Right lobe of liver (tissue), 4 donors: ENCODE data around the gene BASP1.

Experiments
- CTCF ChIP-seq, 4 donors: fragments of 200-600 bp in 3 of 4; fragments of 450-650 bp in 1 of 4; IDR thresholded peaks; one replicate each; pipeline versions ENCODE4 v1.5.1 to v1.8.0; 2016 to 2022; ENCODE audit warnings: antibody characterized with exemption in 4 of 4, mild to moderate bottlenecking in 2 of 4
- POLR2A ChIP-seq: fragments of 450-650 bp; IDR thresholded peaks from one replicate; pipeline ENCODE4 v1.6.1; 2017; ENCODE audit warnings: antibody characterized with exemption, mild to moderate bottlenecking
- donor health status: DM: no; HTN: no; CAD: no.
- donor health status: DM: no; HTN: no; CAD: no.
- donor health status: DM: no; HTN: yes; CAD: no.

- no peak for TF ChIP-seq POLR2A
- no peak for TF ChIP-seq CTCF (IDR thresholded peaks at IDR 0.05)
Observed at GRCh38 chr5:17276445-17276844, 59.0 kb downstream of the BASP1 start.
